ENCODE data around the gene DLG1. TPM values are rescaled to one million over a fixed set of nuclear protein-coding genes. Genes with fewer than 3 reads are reported as not detected.

Gene DLG1
- total RNA-seq, 1 experiment from 2014 or later = 89.8 TPM

- Histone ChIP-seq H3K9me2 (ENCODE audit: insufficient read depth) (no peaks in the 10 kb centered on the region), H4K20me1 (ENCODE audit: insufficient read depth) (no peaks in the 10 kb centered on the region), H3K9ac (ENCODE audit: low read length) (no peak overlapping the region), H3K27me3 (ENCODE audit: insufficient read depth, low read length) (no peaks in the 10 kb centered on the region), H2AFZ (ENCODE audit: low read depth, low read length, poor library complexity, severe bottlenecking) (no peak overlapping the region), H3K79me2 (ENCODE audit: insufficient read depth, low read length) (no peaks in the 10 kb centered on the region), H3K4me3 (replicated peaks in 1 of 2; ENCODE audit: low read depth in 1 of 2, low read length in 2 of 2) (no peak overlapping the region), H3K27ac (ENCODE audit: low read depth, low read length) (no peak overlapping the region), H3K4me1 (ENCODE audit: control insufficient read depth in 1 of 2, insufficient read depth in 2 of 2, low read length in 2 of 2) (no peaks in the 10 kb centered on the region), H3K9me3 (ENCODE audit: control insufficient read depth in 1 of 2, insufficient read depth in 1 of 2, low read depth in 1 of 2, low read length in 2 of 2) (peaks cover 0 to 3% of the 10 kb centered on the region in 2 experiments; a peak in 1 of 4 replicates), H3K4me2 (ENCODE audit: low read length) (no peak overlapping the region), H3K36me3 (ENCODE audit: control insufficient read depth in 1 of 2, insufficient read depth in 2 of 2, low read length in 2 of 2) (peaks cover 0 to 28% of the 10 kb centered on the region in 2 experiments; a peak in 3 of 4 replicates)
- TF ChIP-seq POLR2A (IDR thresholded peaks at IDR 0.05; ENCODE audit: borderline replicate concordance, extremely low read depth, insufficient read depth, insufficient read length) (no peak), SIN3A (IDR thresholded peaks at IDR 0.05; ENCODE audit: low read depth) (no peak), ELF1 (IDR thresholded peaks at IDR 0.05; ENCODE audit: borderline replicate concordance, low read depth) (no peak), ZFX (IDR thresholded peaks at IDR 0.05) (no peak), EZH2 (IDR thresholded peaks at IDR 0.05) (no peak), EGR1 (IDR thresholded peaks at IDR 0.05; ENCODE audit: low read depth) (no peak), CTCF (IDR thresholded peaks at IDR 0.05 in 2 of 3, conservative IDR thresholded peaks at IDR 0.05 in 1 of 3; ENCODE audit: borderline replicate concordance in 1 of 3, insufficient read depth in 1 of 3, low read depth in 2 of 3, low read length in 2 of 3) (no peak), EZH2phosphoT487 (IDR thresholded peaks at IDR 0.05; ENCODE audit: borderline replicate concordance) (no peak), JUND (IDR thresholded peaks at IDR 0.05) (no peak)
- DNase-seq (ENCODE audit: low read depth, low spot score) (no peak), ATAC-seq (no peak)
- intact Hi-C loops (cut with micrococcal nuclease) = no loop called here
- ChIA-PET POLR2A (no interaction called here), RAD21 (ENCODE audit: low non-redundant PET in 1 of 2, low total read pairs in 2 of 2, uncharacterized antibody in 2 of 2, unreplicated experiment in 2 of 2) (no interaction called here), CTCF (no interaction called here)
- no TSS peak for BruUV-seq (replicated peaks)
Observed at GRCh38 chr3:197135212-197135611, 163.2 kb downstream of the DLG1 start.

GRCh38 chr3:197132916-197133530 lies 165.4 kb downstream of the DLG1 start:
- ChIA-PET RAD21 (ENCODE audit: low non-redundant PET in 1 of 2, low total read pairs in 2 of 2, uncharacterized antibody in 2 of 2, unreplicated experiment in 2 of 2) (no interaction called here), POLR2A (no interaction called here), CTCF (no interaction called here)
- Histone ChIP-seq H2AFZ (ENCODE audit: low read depth, low read length, poor library complexity, severe bottlenecking) (no peak overlapping the region), H3K27me3 (ENCODE audit: insufficient read depth, low read length) (no peaks in the 10 kb centered on the region), H3K27ac (ENCODE audit: low read depth, low read length) (no peak overlapping the region), H3K9ac (ENCODE audit: low read length) (no peak overlapping the region), H3K36me3 (ENCODE audit: control insufficient read depth in 1 of 2, insufficient read depth in 2 of 2, low read length in 2 of 2) (peaks cover 2 to 34% of the 10 kb centered on the region in 2 experiments; a peak in 3 of 4 replicates), H3K9me3 (ENCODE audit: control insufficient read depth in 1 of 2, insufficient read depth in 1 of 2, low read depth in 1 of 2, low read length in 2 of 2) (peaks cover 0 to 3% of the 10 kb centered on the region in 2 experiments; a peak in 1 of 4 replicates), H3K4me1 (ENCODE audit: control insufficient read depth in 1 of 2, insufficient read depth in 2 of 2, low read length in 2 of 2) (no peaks in the 10 kb centered on the region), H3K4me2 (ENCODE audit: low read length) (no peak overlapping the region), H3K9me2 (ENCODE audit: insufficient read depth) (no peaks in the 10 kb centered on the region), H3K79me2 (ENCODE audit: insufficient read depth, low read length) (no peaks in the 10 kb centered on the region), H4K20me1 (ENCODE audit: insufficient read depth) (no peaks in the 10 kb centered on the region), H3K4me3 (replicated peaks in 1 of 2; ENCODE audit: low read depth in 1 of 2, low read length in 2 of 2) (no peak overlapping the region)
- ATAC-seq = no peak
- DNase-seq (ENCODE audit: low read depth, low spot score) = no peak
- TF ChIP-seq TCF7L2 (IDR thresholded peaks at IDR 0.05; ENCODE audit: borderline replicate concordance, extremely low read depth, insufficient read depth, insufficient read length) (no peak), SRF (IDR thresholded peaks at IDR 0.05; ENCODE audit: low read depth) (no peak), EGR1 (IDR thresholded peaks at IDR 0.05; ENCODE audit: low read depth) (no peak), ELF1 (IDR thresholded peaks at IDR 0.05; ENCODE audit: borderline replicate concordance, low read depth) (no peak), POLR2AphosphoS5 (IDR thresholded peaks at IDR 0.05; ENCODE audit: low read depth, low read length) (no peak), FOSL1 (IDR thresholded peaks at IDR 0.05; ENCODE audit: low read depth) (no peak), EZH2phosphoT487 (IDR thresholded peaks at IDR 0.05; ENCODE audit: borderline replicate concordance) (no peak)
- no TSS peak for BruUV-seq (replicated peaks)
- intact Hi-C loops (cut with micrococcal nuclease) = no loop called here

All from HCT116 (cell line).